Lower lobe of right lung (tissue), 2 donors: Measurements from ENCODE around the gene USP22. TPM values are rescaled to one million over a fixed set of nuclear protein-coding genes. Genes with fewer than 3 reads are reported as not detected.

Source experiments
- ATAC-seq, 2 donors: fragments of 200-7000 bp; cut with Tn5 transposase; one replicate each; pipeline ENCODE4 v1.9.1; 2020 to 2022; ENCODE audit warnings: mild to moderate bottlenecking in 2 of 2, moderate library complexity in 2 of 2
- DNase-seq: peaks from one replicate; pipeline ENCODE4 v3.0.0-alpha.2; 2020
- H3K27ac ChIP-seq: fragments of 200-600 bp; one replicate; pipeline ENCODE4 v1.8.0; 2022
- H3K27me3 ChIP-seq: fragments of 200-600 bp; one replicate; pipeline ENCODE4 v1.8.0; 2022; ENCODE audit warnings: low read depth
- H3K36me3 ChIP-seq: fragments of 200-600 bp; one replicate; pipeline ENCODE4 v1.8.0; 2022; ENCODE audit warnings: mild to moderate bottlenecking
- H3K4me1 ChIP-seq: fragments of 200-600 bp; one replicate; pipeline ENCODE4 v1.8.0; 2022
- H3K4me3 ChIP-seq: fragments of 200-600 bp; one replicate; pipeline ENCODE4 v1.8.0; 2022; ENCODE audit warnings: mild to moderate bottlenecking
- H3K9me3 ChIP-seq: fragments of 200-600 bp; one replicate; pipeline ENCODE4 v1.8.0; 2022
- intact Hi-C: fragments of 100-400 bp; cut with DNase I; formaldehyde crosslinking; loops from one replicate; pipeline ENCODE4 v1.11.0; 2022
- total RNA-seq: library from RNA; stranded (reverse); fragmentation: NEBNext Ultra II Directional; extraction: Animal tissue kit (Norgen Biotek cat#: 25700); gene quantifications from one replicate; pipeline ENCODE4 v1.2.1, GENCODE V29; 2021
- TF ChIP-seq, protein P1 (sequence below): fragments of 200-600 bp; IDR thresholded peaks from one replicate; pipeline ENCODE4 v1.8.0; 2022; ENCODE audit warnings: antibody characterized with exemption, mild to moderate bottlenecking
- donor health status: DM: no; HTN: yes; CAD: no; lungs with severe emphysema.

Gene USP22
- total RNA-seq, 1 donor from 2014 or later, result 154 TPM

DNA sequence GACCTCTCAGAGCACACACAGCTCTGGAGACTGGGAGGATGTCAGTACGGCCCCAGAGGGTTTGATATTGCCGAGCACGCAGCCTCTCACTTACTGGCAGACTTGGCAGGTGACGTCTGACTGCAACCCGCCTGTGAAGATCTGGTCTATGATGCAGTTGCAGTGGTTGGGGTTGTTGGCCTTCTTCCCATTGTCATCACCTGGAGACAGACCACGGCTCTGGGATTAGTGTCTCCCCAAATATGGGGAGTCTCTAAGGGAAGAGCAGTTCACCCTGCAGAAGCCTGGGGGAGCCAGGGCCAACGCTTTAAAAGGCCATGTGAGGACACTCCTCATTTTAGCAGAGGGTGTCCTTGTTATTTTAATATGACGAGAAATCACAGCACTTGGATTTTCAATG lies 30.1 kb downstream of the USP22 start:
- intact Hi-C loops, result no loop called here
- no peak overlapping the region for H3K4me3 ChIP-seq
- H3K4me1 ChIP-seq, result no peaks in the 10 kb centered on the region
- DNase-seq (no peak), ATAC-seq (no peak)
- H3K36me3 ChIP-seq, result peaks cover 100% of the 10 kb centered on the region
- TF ChIP-seq, protein P1, sequence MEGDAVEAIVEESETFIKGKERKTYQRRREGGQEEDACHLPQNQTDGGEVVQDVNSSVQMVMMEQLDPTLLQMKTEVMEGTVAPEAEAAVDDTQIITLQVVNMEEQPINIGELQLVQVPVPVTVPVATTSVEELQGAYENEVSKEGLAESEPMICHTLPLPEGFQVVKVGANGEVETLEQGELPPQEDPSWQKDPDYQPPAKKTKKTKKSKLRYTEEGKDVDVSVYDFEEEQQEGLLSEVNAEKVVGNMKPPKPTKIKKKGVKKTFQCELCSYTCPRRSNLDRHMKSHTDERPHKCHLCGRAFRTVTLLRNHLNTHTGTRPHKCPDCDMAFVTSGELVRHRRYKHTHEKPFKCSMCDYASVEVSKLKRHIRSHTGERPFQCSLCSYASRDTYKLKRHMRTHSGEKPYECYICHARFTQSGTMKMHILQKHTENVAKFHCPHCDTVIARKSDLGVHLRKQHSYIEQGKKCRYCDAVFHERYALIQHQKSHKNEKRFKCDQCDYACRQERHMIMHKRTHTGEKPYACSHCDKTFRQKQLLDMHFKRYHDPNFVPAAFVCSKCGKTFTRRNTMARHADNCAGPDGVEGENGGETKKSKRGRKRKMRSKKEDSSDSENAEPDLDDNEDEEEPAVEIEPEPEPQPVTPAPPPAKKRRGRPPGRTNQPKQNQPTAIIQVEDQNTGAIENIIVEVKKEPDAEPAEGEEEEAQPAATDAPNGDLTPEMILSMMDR, result no peak
- H3K9me3 ChIP-seq, result no peaks in the 10 kb centered on the region
- no peaks in the 10 kb centered on the region for H3K27me3 ChIP-seq
- no peak overlapping the region for H3K27ac ChIP-seq

- ATAC-seq (peak in 1 of 2 donors; percentile 17), DNase-seq (no peak)
- Histone ChIP-seq H3K4me3 (no peak overlapping the region), H3K36me3 (peaks cover 100% of the 10 kb centered on the region), H3K4me1 (peaks cover 1% of the 10 kb centered on the region), H3K27me3 (no peaks in the 10 kb centered on the region), H3K27ac (no peak overlapping the region), H3K9me3 (no peaks in the 10 kb centered on the region)
- intact Hi-C loops, result no loop called here
- TF ChIP-seq, protein P1, result no peak
Observed at GRCh38 chr17:21010705-21011596, 31.9 kb downstream of the USP22 start.

GRCh38 chr17:21008992-21009671 lies 33.7 kb downstream of the USP22 start:
- intact Hi-C loops, result no loop called here
- no peak for DNase-seq
- peaks cover 100% of the 10 kb centered on the region for H3K36me3 ChIP-seq

GRCh38 chr17:21008160-21008915 lies 34.5 kb downstream of the USP22 start:
- Histone ChIP-seq H3K27ac (no peak overlapping the region), H3K36me3 (peaks cover 100% of the 10 kb centered on the region), H3K4me1 (peaks cover 16% of the 10 kb centered on the region), H3K4me3 (no peak overlapping the region), H3K9me3 (no peaks in the 10 kb centered on the region), H3K27me3 (no peaks in the 10 kb centered on the region)
- intact Hi-C loops, result no loop called here
- DNase-seq, result no peak
- no peak for ATAC-seq
- TF ChIP-seq, protein P1, result no peak

More at GRCh38 chr17:21008992-21009671, 33.7 kb downstream of the USP22 start:
- H3K27me3 ChIP-seq, result no peaks in the 10 kb centered on the region
- H3K9me3 ChIP-seq, result no peaks in the 10 kb centered on the region
- TF ChIP-seq, protein P1, result no peak
- ATAC-seq, result no peak
- no peak overlapping the region for H3K27ac ChIP-seq
- no peak overlapping the region for H3K4me3 ChIP-seq
- H3K4me1 ChIP-seq, result peaks cover 16% of the 10 kb centered on the region

DNA sequence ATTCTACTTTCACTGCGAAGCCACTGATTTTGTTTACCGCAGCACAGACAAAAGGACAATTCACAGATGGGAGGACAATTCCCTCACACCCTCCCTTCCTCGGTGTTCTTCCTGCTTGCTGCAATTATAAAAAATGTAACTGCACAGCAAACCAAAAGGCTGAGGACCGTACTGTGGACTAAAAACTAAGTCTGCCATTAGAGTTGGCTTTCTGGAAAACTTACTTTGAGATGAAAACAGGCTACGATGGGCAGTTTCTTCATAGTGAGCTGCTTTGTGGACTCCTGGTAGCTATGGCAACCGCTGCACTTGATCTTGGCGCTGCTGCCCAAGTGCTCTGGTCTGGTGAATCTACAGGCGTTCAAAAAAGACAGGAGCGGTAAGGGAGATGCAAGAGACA lies 35.2 kb downstream of the USP22 start:
- H3K27ac ChIP-seq, result no peak overlapping the region
- TF ChIP-seq, protein P1, result no peak
- no peaks in the 10 kb centered on the region for H3K27me3 ChIP-seq
- intact Hi-C loops, result no loop called here
- H3K4me1 ChIP-seq, result peaks cover 20% of the 10 kb centered on the region
- no peak overlapping the region for H3K4me3 ChIP-seq
- H3K9me3 ChIP-seq, result no peaks in the 10 kb centered on the region
- no peak for DNase-seq
- H3K36me3 ChIP-seq, result peaks cover 100% of the 10 kb centered on the region
- ATAC-seq, result no peak
